Tibial artery (tissue), 4 donors: ENCODE measurements around the gene CFAP61.

Experiments
- DNase-seq, 2 donors: peaks; one replicate each; pipeline ENCODE4 v3.0.0-alpha.2; 2019
- H3K27ac ChIP-seq, 2 donors: fragments of 200-600 bp; sonication (generic) in 1 of 2; 1 replicate in 1 of 2; 2 replicates in 1 of 2; pipeline ENCODE4 v1.5.1; 2018 to 2019; ENCODE audit warnings: mild to moderate bottlenecking in 1 of 2
- H3K27me3 ChIP-seq, 2 donors: fragments of 200-600 bp; sonication (generic) in 1 of 2; one replicate each; pipeline versions ENCODE4 v1.5.1 to v1.6.0; 2016 to 2019
- H3K36me3 ChIP-seq, 3 donors: fragments of 200-600 bp; sonication (generic) in 2 of 3; one replicate each; pipeline ENCODE4 v1.5.1; 2016 to 2019; ENCODE audit warnings: mild to moderate bottlenecking in 2 of 3
- H3K4me1 ChIP-seq, 4 donors: fragments of 200-600 bp; sonication (generic) in 2 of 4; 1 replicate in 3 of 4; 2 replicates in 1 of 4; pipeline ENCODE4 v1.5.1; 2016 to 2019
- H3K4me3 ChIP-seq, 2 donors: fragments of 200-600 bp; sonication (generic) in 1 of 2; 1 replicate in 1 of 2; 2 replicates in 1 of 2; pipeline ENCODE4 v1.5.1; 2018 to 2019; ENCODE audit warnings: mild to moderate bottlenecking in 2 of 2
- H3K9me3 ChIP-seq, 3 donors: fragments of 200-600 bp; sonication (generic) in 1 of 3; one replicate each; pipeline ENCODE4 v1.5.1; 2016 to 2019
- intact Hi-C: fragments of 100-400 bp; cut with DNase I; formaldehyde crosslinking; loops from one replicate; pipeline ENCODE4 v1.15.0; 2023; ENCODE audit warnings: low total_unique reads
- TF ChIP-seq, protein P1 (sequence below), 2 experiments: fragments of 200-600 bp in 1 of 2; fragments of 450-650 bp in 1 of 2; IDR thresholded peaks; one replicate each; pipeline ENCODE4 v1.5.1; 2017 to 2019; ENCODE audit warnings: antibody characterized with exemption in 2 of 2, mild to moderate bottlenecking in 1 of 2, moderate library complexity in 1 of 2

Gene CFAP61

DNA sequence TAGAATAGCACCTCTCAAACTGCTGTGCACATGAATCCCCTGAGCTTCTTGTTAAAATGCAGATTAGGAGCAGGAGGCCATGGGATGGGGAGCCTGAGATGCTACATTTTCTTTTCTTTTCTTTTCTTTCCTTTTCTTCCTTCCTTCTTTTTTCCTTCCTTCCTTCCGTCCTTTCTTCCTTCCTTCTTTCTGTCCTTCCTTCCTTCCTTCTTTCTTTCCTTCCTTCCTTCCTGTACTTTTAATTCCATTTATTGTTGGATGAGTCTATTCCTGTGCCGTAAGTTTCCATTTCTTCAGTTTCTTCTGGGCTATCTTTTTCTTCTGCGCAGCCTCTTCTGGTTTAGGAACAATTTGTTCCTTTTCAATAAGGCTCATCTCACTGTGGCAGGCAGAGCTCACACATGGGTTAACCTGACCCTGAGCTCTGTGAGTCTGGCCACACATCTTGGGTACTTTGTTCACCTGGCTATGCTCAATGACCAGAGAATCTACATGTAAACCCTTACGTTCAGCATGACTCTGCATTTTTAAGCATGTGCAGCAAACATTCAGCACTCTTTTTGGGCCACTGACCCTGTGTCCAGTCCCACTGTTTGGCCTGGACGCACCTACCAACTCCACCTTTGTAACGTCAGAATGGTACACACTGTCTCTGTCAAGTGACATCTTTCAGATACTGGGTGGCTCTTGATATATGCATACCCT lies 200.9 kb downstream of the CFAP61 start:
- H3K27ac ChIP-seq = no peak overlapping the region
- intact Hi-C loops = no loop called here
- TF ChIP-seq, protein P1, sequence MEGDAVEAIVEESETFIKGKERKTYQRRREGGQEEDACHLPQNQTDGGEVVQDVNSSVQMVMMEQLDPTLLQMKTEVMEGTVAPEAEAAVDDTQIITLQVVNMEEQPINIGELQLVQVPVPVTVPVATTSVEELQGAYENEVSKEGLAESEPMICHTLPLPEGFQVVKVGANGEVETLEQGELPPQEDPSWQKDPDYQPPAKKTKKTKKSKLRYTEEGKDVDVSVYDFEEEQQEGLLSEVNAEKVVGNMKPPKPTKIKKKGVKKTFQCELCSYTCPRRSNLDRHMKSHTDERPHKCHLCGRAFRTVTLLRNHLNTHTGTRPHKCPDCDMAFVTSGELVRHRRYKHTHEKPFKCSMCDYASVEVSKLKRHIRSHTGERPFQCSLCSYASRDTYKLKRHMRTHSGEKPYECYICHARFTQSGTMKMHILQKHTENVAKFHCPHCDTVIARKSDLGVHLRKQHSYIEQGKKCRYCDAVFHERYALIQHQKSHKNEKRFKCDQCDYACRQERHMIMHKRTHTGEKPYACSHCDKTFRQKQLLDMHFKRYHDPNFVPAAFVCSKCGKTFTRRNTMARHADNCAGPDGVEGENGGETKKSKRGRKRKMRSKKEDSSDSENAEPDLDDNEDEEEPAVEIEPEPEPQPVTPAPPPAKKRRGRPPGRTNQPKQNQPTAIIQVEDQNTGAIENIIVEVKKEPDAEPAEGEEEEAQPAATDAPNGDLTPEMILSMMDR (IDR thresholded peaks at IDR 0.05) = no peak
- no peaks in the 10 kb centered on the region for H3K27me3 ChIP-seq
- H3K9me3 ChIP-seq = no peaks in the 10 kb centered on the region
- H3K4me1 ChIP-seq = no peaks in the 10 kb centered on the region
- H3K36me3 ChIP-seq = no peaks in the 10 kb centered on the region
- no peak overlapping the region for H3K4me3 ChIP-seq
- no peak for DNase-seq

DNA sequence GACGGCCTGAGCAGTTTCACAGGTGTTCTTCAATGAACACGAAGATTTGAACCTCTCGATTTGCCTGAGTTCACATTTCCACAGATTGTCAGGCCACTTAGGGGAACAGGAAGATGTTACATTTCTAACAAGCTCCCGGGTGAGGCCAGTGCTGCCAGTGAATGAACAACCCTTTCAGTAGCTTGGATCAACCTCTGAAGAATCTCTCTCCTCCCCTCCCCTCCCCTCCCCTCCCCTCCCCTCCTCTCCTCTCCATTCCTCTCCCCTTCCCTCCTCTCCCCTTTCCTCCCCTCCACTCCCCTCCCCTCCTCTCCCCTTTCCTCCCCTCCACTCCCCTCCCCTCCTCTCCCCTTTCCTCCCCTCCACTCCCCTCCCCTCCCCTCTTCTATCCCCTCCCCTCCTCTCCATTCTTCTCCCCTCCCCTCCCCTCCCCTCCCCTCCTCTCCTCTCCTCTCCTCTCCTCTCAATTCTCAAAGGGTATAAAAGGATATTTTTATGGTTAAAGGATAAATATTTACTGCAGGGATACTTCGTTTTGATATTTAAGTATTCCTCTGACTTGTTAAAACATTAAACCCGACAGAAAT lies 201.5 kb downstream of the CFAP61 start:
- Histone ChIP-seq H3K4me3 (no peak overlapping the region), H3K4me1 (no peaks in the 10 kb centered on the region), H3K27ac (no peak overlapping the region), H3K27me3 (no peaks in the 10 kb centered on the region), H3K9me3 (no peaks in the 10 kb centered on the region), H3K36me3 (no peaks in the 10 kb centered on the region)
- no peak for DNase-seq
- TF ChIP-seq, protein P1 (IDR thresholded peaks at IDR 0.05) = no peak
- intact Hi-C loops = no loop called here

DNA sequence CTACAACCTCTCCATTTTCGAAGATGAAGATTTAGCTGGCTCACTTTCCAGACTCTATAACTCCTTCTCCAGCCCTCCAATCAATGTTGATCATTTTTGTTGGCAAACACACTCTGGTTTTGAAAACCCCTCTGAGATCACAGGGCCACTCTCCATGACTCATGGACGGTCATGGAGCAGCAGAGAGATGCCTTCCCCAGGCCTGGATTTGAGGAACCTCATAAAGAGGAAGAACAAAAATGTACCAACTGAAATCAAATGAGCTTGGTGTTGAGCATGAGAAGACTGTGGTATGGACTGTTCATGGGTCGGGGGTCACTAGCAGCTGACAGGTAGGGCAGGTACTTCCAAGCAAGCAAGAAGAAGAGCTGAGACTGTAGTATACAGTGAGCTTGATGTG lies 202.8 kb downstream of the CFAP61 start:
- Histone ChIP-seq H3K27ac (no peak overlapping the region), H3K9me3 (no peaks in the 10 kb centered on the region), H3K36me3 (no peaks in the 10 kb centered on the region), H3K4me3 (no peak overlapping the region), H3K4me1 (no peaks in the 10 kb centered on the region), H3K27me3 (no peaks in the 10 kb centered on the region)
- DNase-seq = no peak
- intact Hi-C loops = no loop called here
- TF ChIP-seq, protein P1 (IDR thresholded peaks at IDR 0.05) = no peak

DNA sequence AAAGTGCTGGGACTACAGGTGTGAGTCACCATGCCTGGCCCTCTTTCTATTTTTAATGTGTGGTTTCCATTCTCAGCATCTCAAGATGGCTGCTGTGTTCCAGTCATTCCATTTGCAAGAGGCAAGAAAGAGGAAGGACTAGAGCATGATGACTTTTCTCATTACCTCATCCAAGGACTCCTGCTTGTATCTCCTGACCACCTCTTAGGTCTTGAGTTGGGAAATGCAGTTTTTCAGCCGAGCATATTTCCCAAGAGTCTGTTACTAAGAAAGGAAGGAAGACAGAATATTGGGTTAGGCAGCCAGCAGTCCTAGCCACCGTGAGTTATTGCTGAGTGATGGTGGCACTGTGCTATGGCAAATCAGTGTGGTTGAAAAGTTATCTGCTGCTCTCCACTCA lies 207.2 kb downstream of the CFAP61 start:
- Histone ChIP-seq H3K4me1 (no peaks in the 10 kb centered on the region), H3K4me3 (no peak overlapping the region), H3K9me3 (no peaks in the 10 kb centered on the region), H3K27me3 (no peaks in the 10 kb centered on the region), H3K36me3 (no peaks in the 10 kb centered on the region), H3K27ac (no peak overlapping the region)
- no peak for DNase-seq
- TF ChIP-seq, protein P1 (IDR thresholded peaks at IDR 0.05) = no peak
- intact Hi-C loops = no loop called here

DNA sequence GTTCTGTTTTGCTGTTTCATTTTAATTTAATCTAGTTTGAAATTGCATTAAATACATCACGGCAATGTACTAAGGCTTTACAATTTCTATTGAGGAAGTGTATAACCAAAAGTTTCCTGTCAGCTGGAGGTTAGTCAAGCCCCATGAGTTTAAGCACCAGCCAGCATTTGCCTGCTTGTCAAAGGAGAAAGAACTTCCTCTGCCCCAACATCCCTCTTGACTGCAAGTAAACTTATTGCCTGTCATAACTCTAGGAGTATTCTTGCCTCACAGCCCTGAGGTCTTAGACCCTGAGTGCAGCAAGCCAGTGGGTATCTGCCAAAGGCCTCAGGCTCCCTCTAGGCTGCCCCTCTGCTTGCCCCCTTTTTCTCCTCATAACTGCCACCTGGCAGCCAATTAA lies 208.8 kb downstream of the CFAP61 start:
- no peak overlapping the region for H3K4me3 ChIP-seq
- no peak overlapping the region for H3K27ac ChIP-seq
- no peaks in the 10 kb centered on the region for H3K27me3 ChIP-seq
- no peaks in the 10 kb centered on the region for H3K36me3 ChIP-seq
- H3K4me1 ChIP-seq = no peaks in the 10 kb centered on the region
- intact Hi-C loops = no loop called here
- TF ChIP-seq, protein P1 (IDR thresholded peaks at IDR 0.05) = no peak
- DNase-seq = peak in 1 of 2 donors; percentile 34
- H3K9me3 ChIP-seq = no peaks in the 10 kb centered on the region
